AG04450 (cell line): Measurements from ENCODE around the gene DGKG. TPM values are rescaled to one million over a fixed set of nuclear protein-coding genes. Genes with fewer than 3 reads are reported as not detected.

ENCODE experiments used
- CTCF ChIA-PET: fragments of 300-600, 350-600 bp; formaldehyde crosslinking; extraction: SDS; loops from one replicate; lab custom pipeline; 2022; ENCODE audit warnings: antibody characterized with exemption, inconsistent platforms; lab: Charles Lee
- POLR2A ChIA-PET: fragments of 350-600 bp; formaldehyde crosslinking; extraction: SDS; loops from one replicate; lab custom pipeline; 2021; ENCODE audit warnings: antibody characterized with exemption, inconsistent platforms; lab: Yijun Ruan, JAX
- DNase-seq: peaks from one replicate; pipeline ENCODE4 v3.0.0-alpha.2; 2011; ENCODE audit warnings: low read depth, low spot score
- H3K27ac ChIP-seq: one replicate; pipeline ENCODE4 v1.5.1; 2012; ENCODE audit warnings: low read depth, low read length, control low read depth
- H3K27me3 ChIP-seq: one replicate; pipeline ENCODE4 v1.6.0; 2012; ENCODE audit warnings: low read length; ENCODE audit not compliant: control insufficient read depth, insufficient read depth
- H3K4me3 ChIP-seq: 2 replicates; pipeline ENCODE4 v1.5.1; 2011; ENCODE audit warnings: mild to moderate bottlenecking, low read depth, low read length, control low read depth
- H3K9me3 ChIP-seq: 2 replicates; pipeline ENCODE4 v1.5.1; 2012; ENCODE audit warnings: low read length; ENCODE audit not compliant: control insufficient read depth, insufficient read depth
- polyA plus RNA-seq: library from polyadenylated mRNA; depleted of rRNA; stranded (reverse); fragments of >200 nt; gene quantifications from 2 replicates; pipeline ENCODE4 v1.2.3, GENCODE V29; 2011
- TF ChIP-seq, protein P1 (sequence below): IDR thresholded peaks from 2 replicates; pipeline ENCODE4 v1.5.1; 2011; ENCODE audit warnings: low read depth, low read length, control low read depth, inconsistent platforms

Gene DGKG
- polyA plus RNA-seq, 1 experiment = 5.1 TPM

- Histone ChIP-seq H3K27me3 (peaks cover 22% of the 10 kb centered on the region), H3K27ac (no peak overlapping the region), H3K9me3 (no peaks in the 10 kb centered on the region), H3K4me3 (no peak overlapping the region)
- ChIA-PET POLR2A (no interaction called here), CTCF (interaction anchor here (0.9 to 1.4 kb wide), 4 partner anchors 11 to 574 kb away, joined by 3 to 5 read pairs (median 3); no protein-coding TSS in a partner anchor)
- TF ChIP-seq, protein P1, sequence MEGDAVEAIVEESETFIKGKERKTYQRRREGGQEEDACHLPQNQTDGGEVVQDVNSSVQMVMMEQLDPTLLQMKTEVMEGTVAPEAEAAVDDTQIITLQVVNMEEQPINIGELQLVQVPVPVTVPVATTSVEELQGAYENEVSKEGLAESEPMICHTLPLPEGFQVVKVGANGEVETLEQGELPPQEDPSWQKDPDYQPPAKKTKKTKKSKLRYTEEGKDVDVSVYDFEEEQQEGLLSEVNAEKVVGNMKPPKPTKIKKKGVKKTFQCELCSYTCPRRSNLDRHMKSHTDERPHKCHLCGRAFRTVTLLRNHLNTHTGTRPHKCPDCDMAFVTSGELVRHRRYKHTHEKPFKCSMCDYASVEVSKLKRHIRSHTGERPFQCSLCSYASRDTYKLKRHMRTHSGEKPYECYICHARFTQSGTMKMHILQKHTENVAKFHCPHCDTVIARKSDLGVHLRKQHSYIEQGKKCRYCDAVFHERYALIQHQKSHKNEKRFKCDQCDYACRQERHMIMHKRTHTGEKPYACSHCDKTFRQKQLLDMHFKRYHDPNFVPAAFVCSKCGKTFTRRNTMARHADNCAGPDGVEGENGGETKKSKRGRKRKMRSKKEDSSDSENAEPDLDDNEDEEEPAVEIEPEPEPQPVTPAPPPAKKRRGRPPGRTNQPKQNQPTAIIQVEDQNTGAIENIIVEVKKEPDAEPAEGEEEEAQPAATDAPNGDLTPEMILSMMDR = no peak
- DNase-seq = no peak
These were observed 113.9 kb downstream of the DGKG start for GRCh38 chr3:186247821-186248814.

- ChIA-PET CTCF (interaction anchor here (0.9 to 1.9 kb wide), 4 partner anchors 12 to 575 kb away, joined by 3 to 4 read pairs (median 4); no protein-coding TSS in a partner anchor), POLR2A (no interaction called here)
- no peak for DNase-seq
- H3K4me3 ChIP-seq = no peak overlapping the region
- no peaks in the 10 kb centered on the region for H3K9me3 ChIP-seq
- peaks cover 14% of the 10 kb centered on the region for H3K27me3 ChIP-seq
- TF ChIP-seq, protein P1 = no peak
- H3K27ac ChIP-seq = no peak overlapping the region
These were observed 115.1 kb downstream of the DGKG start for GRCh38 chr3:186246941-186247340.

- Histone ChIP-seq H3K27ac (no peak overlapping the region), H3K4me3 (no peak overlapping the region), H3K27me3 (peaks cover 6% of the 10 kb centered on the region), H3K9me3 (no peaks in the 10 kb centered on the region)
- CTCF ChIA-PET = interaction anchor here (1.6 to 2.2 kb wide), 4 partner anchors 15 to 296 kb away, joined by 4 to 11 read pairs (median 8); no protein-coding TSS in a partner anchor
- TF ChIP-seq, protein P1 = no peak
- no peak for DNase-seq
- POLR2A ChIA-PET = no interaction called here
These were observed 118.0 kb downstream of the DGKG start for GRCh38 chr3:186244016-186244415.

DNA sequence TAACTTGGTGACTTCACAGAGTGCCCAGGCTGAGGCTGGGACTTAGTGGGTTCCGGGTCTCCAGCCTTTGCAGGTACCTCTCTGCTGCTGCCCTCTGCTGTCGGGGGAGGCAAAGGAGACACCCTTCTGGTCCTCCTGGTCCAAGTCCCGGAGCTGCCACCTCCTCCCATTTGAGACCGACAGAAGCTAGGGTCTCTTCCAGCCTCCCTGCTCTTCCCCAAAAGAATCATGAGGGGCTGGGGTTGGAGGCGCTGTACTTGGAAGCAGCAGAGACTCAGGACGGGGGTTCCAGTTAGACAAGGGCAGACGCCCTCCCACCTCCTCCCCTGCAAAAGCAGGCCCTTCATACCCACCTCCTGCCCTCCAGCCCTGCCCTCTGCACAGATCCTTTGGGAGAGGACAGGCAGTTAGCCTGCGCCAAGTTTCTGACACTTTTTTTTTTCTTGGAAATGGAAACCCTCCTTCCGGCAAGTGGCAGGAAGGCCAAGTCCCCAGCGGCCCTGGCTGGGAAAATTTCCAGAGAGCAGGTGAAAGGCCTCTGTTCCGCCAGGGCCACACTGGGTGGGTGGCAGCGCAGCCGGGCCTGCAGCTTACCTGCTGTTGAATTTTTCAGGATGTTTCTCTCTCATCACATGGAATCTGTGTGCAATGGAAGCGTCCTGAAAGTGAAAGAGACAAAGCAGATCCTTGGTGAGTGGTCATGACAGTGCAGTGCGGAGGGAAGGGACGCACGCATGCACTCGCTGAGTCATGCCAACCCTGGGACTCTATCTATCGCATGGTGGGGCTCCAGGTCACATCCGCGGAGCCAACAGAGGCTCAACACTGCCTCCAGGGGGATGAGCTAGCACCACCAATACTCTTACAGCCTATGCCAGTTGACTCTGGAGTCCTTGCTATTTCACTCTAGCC, 119.9 kb downstream of the DGKG start:
- Histone ChIP-seq H3K9me3 (no peaks in the 10 kb centered on the region), H3K27ac (no peak overlapping the region), H3K4me3 (no peak overlapping the region), H3K27me3 (peaks cover 2% of the 10 kb centered on the region)
- TF ChIP-seq, protein P1 = peak; percentile 56
- no peak for DNase-seq
- POLR2A ChIA-PET = interaction anchor here (0.6 to 0.7 kb wide), 2 partner anchors 139 to 329 kb away, joined by 4 to 9 read pairs; no protein-coding TSS in a partner anchor
- CTCF ChIA-PET = interaction anchor here (0.6 to 2.0 kb wide), 12 partner anchors 10 to 298 kb away, joined by 3 to 8 read pairs (median 4); no protein-coding TSS in a partner anchor
